ENCODE data around the gene ZNF791.

The ZNF791 gene

DNA sequence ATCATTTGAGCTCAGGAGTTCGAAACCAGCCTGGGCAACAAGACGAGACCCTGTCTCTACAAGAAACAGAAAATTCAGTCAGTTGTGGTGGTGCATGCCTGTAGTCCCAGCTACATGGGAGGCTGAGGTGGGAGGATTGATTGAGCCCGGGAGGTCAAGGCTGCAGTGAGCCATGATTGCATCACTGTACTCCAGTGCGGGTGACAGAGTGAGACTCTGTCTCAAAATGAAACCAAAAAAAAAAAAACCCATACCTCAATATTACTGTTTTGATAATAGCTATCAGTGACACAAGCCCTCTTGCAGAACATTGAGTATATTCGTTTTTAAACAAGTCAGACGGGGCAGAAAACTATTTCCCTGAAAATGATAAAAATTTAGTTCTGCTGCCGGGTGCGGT is 16.2 kb downstream of the ZNF791 start:
- Histone ChIP-seq H3K4me3 (ENCODE audit: low read depth, low read length) (no peak overlapping the region), H3K4me1 (no peaks in the 10 kb centered on the region), H3K36me3 (peaks cover 66% of the 10 kb centered on the region), H3K27me3 (no peaks in the 10 kb centered on the region), H3K9me3 (peaks cover 15% of the 10 kb centered on the region; the same call in 1 of the 2 replicates)
- TF ChIP-seq, protein P1, sequence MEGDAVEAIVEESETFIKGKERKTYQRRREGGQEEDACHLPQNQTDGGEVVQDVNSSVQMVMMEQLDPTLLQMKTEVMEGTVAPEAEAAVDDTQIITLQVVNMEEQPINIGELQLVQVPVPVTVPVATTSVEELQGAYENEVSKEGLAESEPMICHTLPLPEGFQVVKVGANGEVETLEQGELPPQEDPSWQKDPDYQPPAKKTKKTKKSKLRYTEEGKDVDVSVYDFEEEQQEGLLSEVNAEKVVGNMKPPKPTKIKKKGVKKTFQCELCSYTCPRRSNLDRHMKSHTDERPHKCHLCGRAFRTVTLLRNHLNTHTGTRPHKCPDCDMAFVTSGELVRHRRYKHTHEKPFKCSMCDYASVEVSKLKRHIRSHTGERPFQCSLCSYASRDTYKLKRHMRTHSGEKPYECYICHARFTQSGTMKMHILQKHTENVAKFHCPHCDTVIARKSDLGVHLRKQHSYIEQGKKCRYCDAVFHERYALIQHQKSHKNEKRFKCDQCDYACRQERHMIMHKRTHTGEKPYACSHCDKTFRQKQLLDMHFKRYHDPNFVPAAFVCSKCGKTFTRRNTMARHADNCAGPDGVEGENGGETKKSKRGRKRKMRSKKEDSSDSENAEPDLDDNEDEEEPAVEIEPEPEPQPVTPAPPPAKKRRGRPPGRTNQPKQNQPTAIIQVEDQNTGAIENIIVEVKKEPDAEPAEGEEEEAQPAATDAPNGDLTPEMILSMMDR (IDR thresholded peaks at IDR 0.05; ENCODE audit: low read depth, low read length) = no peak
- no peak for DNase-seq

DNA sequence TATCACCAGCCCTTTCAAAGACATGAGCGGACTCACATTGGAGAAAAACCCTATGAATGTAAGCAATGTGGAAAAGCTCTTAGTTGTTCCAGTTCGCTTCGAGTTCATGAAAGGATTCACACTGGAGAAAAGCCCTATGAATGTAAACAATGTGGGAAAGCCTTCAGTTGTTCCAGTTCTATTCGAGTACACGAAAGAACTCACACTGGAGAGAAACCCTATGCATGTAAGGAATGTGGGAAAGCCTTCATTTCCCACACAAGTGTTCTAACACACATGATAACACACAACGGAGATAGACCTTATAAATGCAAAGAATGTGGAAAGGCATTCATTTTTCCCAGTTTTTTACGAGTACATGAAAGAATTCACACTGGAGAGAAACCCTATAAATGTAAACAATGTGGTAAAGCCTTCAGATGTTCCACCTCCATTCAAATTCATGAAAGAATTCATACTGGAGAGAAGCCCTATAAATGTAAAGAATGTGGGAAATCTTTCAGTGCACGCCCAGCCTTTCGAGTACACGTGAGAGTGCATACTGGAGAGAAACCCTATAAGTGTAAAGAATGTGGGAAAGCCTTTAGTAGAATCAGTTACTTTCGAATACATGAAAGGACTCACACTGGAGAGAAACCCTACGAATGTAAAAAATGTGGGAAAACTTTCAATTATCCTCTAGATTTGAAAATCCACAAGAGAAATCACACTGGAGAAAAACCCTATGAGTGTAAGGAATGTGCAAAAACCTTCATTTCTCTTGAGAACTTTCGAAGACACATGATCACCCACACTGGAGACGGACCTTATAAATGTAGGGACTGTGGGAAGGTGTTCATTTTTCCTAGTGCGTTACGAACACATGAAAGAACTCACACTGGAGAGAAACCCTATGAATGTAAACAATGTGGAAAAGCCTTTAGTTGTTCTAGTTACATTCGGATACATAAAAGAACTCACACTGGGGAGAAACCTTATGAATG is 17.6 kb downstream of the ZNF791 start:
- H3K9me3 ChIP-seq = peaks cover 15% of the 10 kb centered on the region
- TF ChIP-seq, protein P1 (IDR thresholded peaks at IDR 0.05; ENCODE audit: low read depth, low read length) = no peak
- H3K4me1 ChIP-seq = no peaks in the 10 kb centered on the region
- no peaks in the 10 kb centered on the region for H3K27me3 ChIP-seq
- H3K36me3 ChIP-seq = peaks cover 62% of the 10 kb centered on the region
- no peak overlapping the region for H3K4me3 ChIP-seq (ENCODE audit: low read depth, low read length)
- DNase-seq = no peak

GRCh38 chr19:12629215-12629614 is 18.5 kb downstream of the ZNF791 start:
- H3K4me3 ChIP-seq (ENCODE audit: low read depth, low read length) = no peak overlapping the region
- TF ChIP-seq, protein P1 (IDR thresholded peaks at IDR 0.05; ENCODE audit: low read depth, low read length) = no peak
- H3K9me3 ChIP-seq = peaks cover 15% of the 10 kb centered on the region
- H3K36me3 ChIP-seq = peaks cover 55% of the 10 kb centered on the region
- no peak for DNase-seq
- H3K27me3 ChIP-seq = no peaks in the 10 kb centered on the region
- H3K4me1 ChIP-seq = no peaks in the 10 kb centered on the region

- Histone ChIP-seq H3K27me3 (no peaks in the 10 kb centered on the region), H3K36me3 (no peaks in the 10 kb centered on the region), H3K4me3 (ENCODE audit: low read depth, low read length) (no peak overlapping the region), H3K4me1 (no peaks in the 10 kb centered on the region), H3K9me3 (no peaks in the 10 kb centered on the region; the same call in 1 of the 2 replicates)
- TF ChIP-seq, protein P1 (IDR thresholded peaks at IDR 0.05; ENCODE audit: low read depth, low read length) = no peak
- DNase-seq = no peak
Measured at GRCh38 chr19:12636631-12637030, 25.9 kb downstream of the ZNF791 start.

DNA sequence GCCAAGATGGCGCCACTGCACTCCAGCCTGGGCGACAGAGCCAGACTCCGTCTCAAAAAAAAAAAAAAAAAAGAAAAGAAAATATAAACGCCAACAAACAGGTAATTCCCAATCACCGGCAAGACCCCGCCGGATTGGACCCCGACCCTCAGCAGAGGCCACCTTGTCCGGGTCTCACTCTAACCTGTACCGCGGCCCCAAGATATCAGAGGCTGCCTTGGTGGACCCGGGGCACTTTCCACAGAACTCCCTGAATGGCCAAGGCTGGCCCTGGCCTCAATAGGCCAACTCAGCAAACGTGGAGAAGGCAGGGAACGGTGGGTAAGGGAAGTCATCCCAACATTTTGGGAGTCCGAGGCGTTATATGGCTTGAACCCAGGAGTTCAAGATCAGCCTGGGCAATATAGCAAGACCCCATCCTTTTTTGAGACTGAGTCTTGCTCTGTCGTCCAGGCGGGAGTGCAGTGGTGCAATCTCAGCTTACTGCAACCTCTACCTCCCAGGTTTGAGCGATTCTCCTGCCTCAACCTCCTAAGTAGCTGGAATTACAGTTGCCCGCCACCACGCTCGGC is 28.0 kb downstream of the ZNF791 start:
- no peak for DNase-seq
- Histone ChIP-seq H3K4me1 (no peaks in the 10 kb centered on the region), H3K27me3 (no peaks in the 10 kb centered on the region), H3K4me3 (ENCODE audit: low read depth, low read length) (no peak overlapping the region), H3K9me3 (no peaks in the 10 kb centered on the region), H3K36me3 (no peaks in the 10 kb centered on the region)
- TF ChIP-seq, protein P1 (IDR thresholded peaks at IDR 0.05; ENCODE audit: low read depth, low read length) = no peak
